Mesendoderm (in vitro differentiated cells): Measurements from ENCODE around the gene CARM1.

Experiments used
- DNase-seq: peaks from one replicate; pipeline ENCODE4 v3.0.0; 2013
- H2AK5ac ChIP-seq: 2 replicates; pipeline ENCODE4 v1.6.1; 2013; ENCODE audit warnings: low read length, inconsistent platforms
- H2BK120ac ChIP-seq: 2 replicates; pipeline ENCODE4 v1.6.1; 2013; ENCODE audit warnings: low read depth, mild to moderate bottlenecking, low read length, moderate library complexity, mixed read lengths
- H2BK15ac ChIP-seq: replicated peaks from 2 replicates; pipeline ENCODE4 v1.6.1; 2013; ENCODE audit warnings: low read depth, mild to moderate bottlenecking, moderate library complexity
- H2BK5ac ChIP-seq: 2 replicates; pipeline ENCODE4 v1.6.1; 2013; ENCODE audit warnings: low read length, inconsistent platforms
- H3K18ac ChIP-seq: 2 replicates; pipeline ENCODE4 v1.6.1; 2013; ENCODE audit warnings: mild to moderate bottlenecking, low read length, mixed read lengths
- H3K23ac ChIP-seq: one replicate; pipeline ENCODE4 v1.6.1; 2013; ENCODE audit warnings: low read length
- H3K27ac ChIP-seq: 2 replicates; pipeline ENCODE4 v1.5.1; 2013; ENCODE audit warnings: low read depth, mild to moderate bottlenecking, inconsistent platforms, low read length, moderate library complexity
- H3K27me3 ChIP-seq: 2 replicates; pipeline ENCODE4 v1.6.1; 2013; ENCODE audit warnings: low read length, control low read depth, mild to moderate bottlenecking, inconsistent platforms; ENCODE audit not compliant: insufficient read depth, poor library complexity
- H3K36me3 ChIP-seq: 2 replicates; pipeline ENCODE4 v1.6.1; 2013; ENCODE audit warnings: low read length, inconsistent platforms; ENCODE audit not compliant: control insufficient read depth, insufficient read depth
- H3K4ac ChIP-seq: one replicate; pipeline ENCODE4 v1.6.1; 2013; ENCODE audit warnings: low read depth, mild to moderate bottlenecking, low read length, moderate library complexity
- H3K4me1 ChIP-seq: 2 replicates; pipeline ENCODE4 v1.6.1; 2013; ENCODE audit warnings: low read depth, low read length, inconsistent platforms; ENCODE audit not compliant: control insufficient read depth
- H3K4me2 ChIP-seq: 2 replicates; pipeline ENCODE4 v1.6.1; 2013; ENCODE audit warnings: low read length
- H3K4me3 ChIP-seq: 2 replicates; pipeline ENCODE4 v1.5.1; 2013; ENCODE audit warnings: mild to moderate bottlenecking, low read length
- H3K56ac ChIP-seq: one replicate; pipeline ENCODE4 v1.6.1; 2013; ENCODE audit warnings: low read length
- H3K79me1 ChIP-seq: 2 replicates; pipeline ENCODE4 v1.6.1; 2013; ENCODE audit warnings: low read length, inconsistent platforms
- H3K79me2 ChIP-seq: 2 replicates; pipeline ENCODE4 v1.6.1; 2013; ENCODE audit warnings: mild to moderate bottlenecking, low read length; ENCODE audit not compliant: control insufficient read depth, insufficient read depth
- H3K9ac ChIP-seq: 2 replicates; pipeline ENCODE4 v1.6.1; 2013; ENCODE audit warnings: low read length, inconsistent platforms
- H4K5ac ChIP-seq: one replicate; pipeline ENCODE4 v1.6.1; 2013; ENCODE audit warnings: low read length
- H4K8ac ChIP-seq: one replicate; pipeline ENCODE4 v1.6.1; 2013; ENCODE audit warnings: low read depth, mild to moderate bottlenecking, control low read depth, low read length, moderate library complexity
- WGBS: extraction: QIAGEN DNeasy Blood & Tissue Kit; methylation state at CpG from one replicate; pipeline ENCODE4 v1.1.7; 2013; ENCODE audit warnings: low lambda C conversion rate, missing lambda C conversion rate; ENCODE audit not compliant: insufficient coverage; ENCODE audit errors: extremely low coverage; 5-methylcytosine and 5-hydroxymethylcytosine counted together

Gene CARM1

DNA sequence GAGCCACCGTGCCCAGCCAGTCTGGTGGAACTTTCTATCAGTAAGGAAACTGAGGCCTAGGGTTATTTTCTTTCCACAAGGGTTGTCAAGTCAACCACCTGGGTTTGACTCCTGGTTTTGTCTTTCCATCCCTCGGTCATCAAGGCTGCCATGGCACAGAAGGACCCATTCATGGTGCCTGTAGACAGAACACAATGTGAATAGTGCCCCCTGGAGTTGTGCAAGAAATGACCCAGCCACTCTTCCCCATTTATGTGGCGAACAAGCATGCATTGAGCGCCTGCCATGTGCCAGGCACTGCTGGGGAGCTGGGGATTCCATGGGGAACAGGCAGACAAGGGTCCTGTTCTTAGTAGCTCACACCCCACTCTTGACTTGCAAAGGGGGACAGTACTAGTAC lies 93.5 kb downstream of the CARM1 start:
- H3K27ac ChIP-seq = no peak overlapping the region
- no peak for DNase-seq
- H4K5ac ChIP-seq = no peak overlapping the region
- H2AK5ac ChIP-seq = no peak overlapping the region
- H3K79me1 ChIP-seq = peaks cover 11% of the 10 kb centered on the region
- no peak overlapping the region for H3K9ac ChIP-seq
- H2BK15ac ChIP-seq = no peak overlapping the region
- no peak overlapping the region for H3K23ac ChIP-seq
- no peak overlapping the region for H3K18ac ChIP-seq
- WGBS = no CpG with 5 or more reads among the region's 4 CpGs
- no peak overlapping the region for H2BK5ac ChIP-seq
- H4K8ac ChIP-seq = no peak overlapping the region
- H3K36me3 ChIP-seq = no peaks in the 10 kb centered on the region
- no peaks in the 10 kb centered on the region for H3K4me1 ChIP-seq
- H3K4me2 ChIP-seq = no peak overlapping the region
- H2BK120ac ChIP-seq = no peak overlapping the region
- peaks cover 74% of the 10 kb centered on the region for H3K79me2 ChIP-seq
- no peak overlapping the region for H3K4me3 ChIP-seq
- no peaks in the 10 kb centered on the region for H3K27me3 ChIP-seq
- no peak overlapping the region for H3K4ac ChIP-seq
- H3K56ac ChIP-seq = no peak overlapping the region

GRCh38 chr19:10965398-10965797 lies 94.0 kb downstream of the CARM1 start:
- H3K4me2 ChIP-seq = no peak overlapping the region
- no peaks in the 10 kb centered on the region for H3K27me3 ChIP-seq
- no peak overlapping the region for H3K9ac ChIP-seq
- no CpG with 5 or more reads among the region's 6 CpGs for WGBS
- H3K79me2 ChIP-seq = peaks cover 79% of the 10 kb centered on the region
- no peak overlapping the region for H4K8ac ChIP-seq
- no peak overlapping the region for H2BK15ac ChIP-seq
- H4K5ac ChIP-seq = no peak overlapping the region
- H3K4me3 ChIP-seq = no peak overlapping the region
- H3K79me1 ChIP-seq = peaks cover 11% of the 10 kb centered on the region
- H3K18ac ChIP-seq = no peak overlapping the region
- H3K56ac ChIP-seq = no peak overlapping the region
- H2BK5ac ChIP-seq = no peak overlapping the region
- no peak overlapping the region for H3K4ac ChIP-seq
- no peak overlapping the region for H2AK5ac ChIP-seq
- no peak overlapping the region for H3K27ac ChIP-seq
- no peak overlapping the region for H3K23ac ChIP-seq
- DNase-seq = no peak
- H3K36me3 ChIP-seq = no peaks in the 10 kb centered on the region
- no peak overlapping the region for H2BK120ac ChIP-seq
- no peaks in the 10 kb centered on the region for H3K4me1 ChIP-seq

DNA sequence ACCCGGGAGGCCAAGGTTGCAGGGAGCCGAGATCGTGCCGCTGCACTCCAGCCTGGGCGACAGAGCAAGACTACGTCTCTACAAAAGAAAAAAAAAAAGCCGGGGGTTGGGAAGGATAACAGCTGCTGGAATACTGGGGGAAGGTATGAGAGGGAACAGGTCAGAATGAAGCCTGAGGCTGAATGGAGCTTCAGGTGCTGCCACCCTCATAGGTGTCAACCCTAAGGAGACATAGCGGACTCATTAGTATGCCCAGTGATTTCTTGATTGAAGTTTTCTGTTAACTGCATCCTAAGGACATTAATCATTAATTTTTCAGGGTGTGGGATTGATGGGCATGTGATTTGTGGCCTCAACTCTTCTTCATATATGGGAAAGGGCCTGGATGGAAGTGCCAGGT lies 95.5 kb downstream of the CARM1 start:
- WGBS = no CpG with 5 or more reads among the region's 8 CpGs

DNA sequence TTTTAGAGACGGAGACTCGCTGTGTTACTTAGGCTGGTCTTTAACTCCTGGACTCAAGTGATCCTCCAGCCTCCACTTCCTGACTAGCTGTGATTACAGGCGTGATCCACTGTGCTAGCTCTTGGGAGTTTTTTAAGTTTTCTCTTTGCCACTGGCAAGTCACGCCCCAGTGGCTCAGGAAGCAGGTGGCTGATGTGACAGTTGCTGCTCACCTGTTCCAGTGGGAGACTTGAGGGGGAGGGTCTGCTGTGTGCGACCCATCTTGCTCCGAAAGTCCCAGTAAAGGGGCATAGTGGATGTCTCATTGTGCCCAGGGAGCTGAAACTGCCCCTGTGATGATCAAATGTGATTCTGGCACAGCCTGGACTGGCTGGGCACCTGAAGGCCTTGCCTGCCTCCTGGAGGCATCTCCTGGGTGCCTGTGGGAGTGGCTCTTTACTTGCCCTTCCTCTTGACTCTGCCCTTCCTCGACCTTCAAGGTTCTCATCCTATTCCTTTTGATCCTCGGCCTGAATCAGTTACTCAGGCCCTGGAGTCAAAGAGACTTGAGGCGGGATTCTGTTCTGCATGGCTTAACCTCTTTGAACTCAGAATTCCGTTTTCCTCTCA lies 97.3 kb downstream of the CARM1 start:
- WGBS = no CpG with 5 or more reads among the region's 10 CpGs

More for the DNA sequence above, 95.5 kb downstream of the CARM1 start:
- no peak overlapping the region for H2AK5ac ChIP-seq
- no peaks in the 10 kb centered on the region for H3K27me3 ChIP-seq
- no peak for DNase-seq
- H3K36me3 ChIP-seq = no peaks in the 10 kb centered on the region
- no peak overlapping the region for H3K4ac ChIP-seq
- no peak overlapping the region for H2BK5ac ChIP-seq
- peaks cover 13% of the 10 kb centered on the region for H3K79me1 ChIP-seq
- H4K8ac ChIP-seq = no peak overlapping the region
- H3K23ac ChIP-seq = no peak overlapping the region
- H2BK15ac ChIP-seq = no peak overlapping the region
- no peak overlapping the region for H3K56ac ChIP-seq
- H3K79me2 ChIP-seq = peaks cover 87% of the 10 kb centered on the region
- no peak overlapping the region for H4K5ac ChIP-seq
- H3K18ac ChIP-seq = no peak overlapping the region
- no peaks in the 10 kb centered on the region for H3K4me1 ChIP-seq
- H2BK120ac ChIP-seq = no peak overlapping the region
- H3K4me2 ChIP-seq = no peak overlapping the region
- no peak overlapping the region for H3K9ac ChIP-seq
- no peak overlapping the region for H3K27ac ChIP-seq
- H3K4me3 ChIP-seq = no peak overlapping the region

GRCh38 chr19:10971107-10971726 lies 99.9 kb downstream of the CARM1 start:
- no peak overlapping the region for H2AK5ac ChIP-seq
- no peak overlapping the region for H2BK15ac ChIP-seq
- H3K79me2 ChIP-seq = peaks cover 79% of the 10 kb centered on the region
- whole genome bisulfite sequencing = no CpG with 5 or more reads among the region's 8 CpGs
- H4K8ac ChIP-seq = no peak overlapping the region
- no peak overlapping the region for H3K23ac ChIP-seq
- no peak overlapping the region for H4K5ac ChIP-seq
- H3K4ac ChIP-seq = no peak overlapping the region
- H2BK120ac ChIP-seq = no peak overlapping the region
- peaks cover 18% of the 10 kb centered on the region for H3K79me1 ChIP-seq
- H3K4me2 ChIP-seq = no peak overlapping the region
- H3K4me1 ChIP-seq = no peaks in the 10 kb centered on the region
- H3K27ac ChIP-seq = no peak overlapping the region
- H3K18ac ChIP-seq = no peak overlapping the region
- no peaks in the 10 kb centered on the region for H3K36me3 ChIP-seq
- H3K56ac ChIP-seq = no peak overlapping the region
- peak; percentile 57 for DNase-seq
- no peak overlapping the region for H2BK5ac ChIP-seq
- no peaks in the 10 kb centered on the region for H3K27me3 ChIP-seq
- H3K9ac ChIP-seq = no peak overlapping the region
- H3K4me3 ChIP-seq = no peak overlapping the region

More for the DNA sequence above, 97.3 kb downstream of the CARM1 start:
- Histone ChIP-seq H3K4ac (no peak overlapping the region), H2BK15ac (no peak overlapping the region), H3K4me1 (no peaks in the 10 kb centered on the region), H3K79me2 (peaks cover 83% of the 10 kb centered on the region), H3K56ac (no peak overlapping the region), H3K18ac (no peak overlapping the region), H3K36me3 (no peaks in the 10 kb centered on the region), H3K79me1 (peaks cover 15% of the 10 kb centered on the region), H2BK120ac (no peak overlapping the region), H2AK5ac (no peak overlapping the region), H4K8ac (no peak overlapping the region), H3K4me2 (no peak overlapping the region), H3K27me3 (no peaks in the 10 kb centered on the region), H3K27ac (no peak overlapping the region), H3K9ac (no peak overlapping the region), H3K4me3 (no peak overlapping the region), H2BK5ac (no peak overlapping the region), H4K5ac (no peak overlapping the region), H3K23ac (peak overlapping the region; percentile 72)
- no peak for DNase-seq
